GM18520 (cell line): Measurements from ENCODE around the gene MICA.
"Not testable (repeated sequence)": the region's sequence is repeated elsewhere in the genome, so short reads cannot be mapped to it uniquely, and the experiment has no call there.

Source experiments
- ATAC-seq: cut with Tn5 transposase; IDR thresholded peaks from one replicate; pipeline ENCODE4 v1.9.1; 2021; ENCODE audit not compliant: unreplicated experiment

Gene MICA

GRCh38 chr6:31381666-31382065 is 21.7 kb upstream of the MICA start:
- ATAC-seq = no peak

GRCh38 chr6:31383149-31383548 is 20.2 kb upstream of the MICA start:
- no peak for ATAC-seq

- no peak for ATAC-seq
Measured at GRCh38 chr6:31385041-31385440, 18.4 kb upstream of the MICA start.

GRCh38 chr6:31386099-31386498 is 17.3 kb upstream of the MICA start:
- ATAC-seq = no peak

GRCh38 chr6:31386977-31387376 is 16.4 kb upstream of the MICA start:
- ATAC-seq = no peak

- ATAC-seq = not testable (repeated sequence)
Measured at GRCh38 chr6:31388916-31389801, 14.2 kb upstream of the MICA start.

- ATAC-seq = not testable (repeated sequence)
Measured at GRCh38 chr6:31389802-31390132, 13.6 kb upstream of the MICA start.

GRCh38 chr6:31393932-31394331 is 9.5 kb upstream of the MICA start:
- no peak for ATAC-seq

- ATAC-seq = no peak
Measured at GRCh38 chr6:31394381-31394780, 9.0 kb upstream of the MICA start.

- no peak for ATAC-seq
Measured at GRCh38 chr6:31395832-31396231, 7.6 kb upstream of the MICA start.

GRCh38 chr6:31396422-31397152 is 6.8 kb upstream of the MICA start:
- ATAC-seq = no peak

GRCh38 chr6:31397153-31397499 is 6.3 kb upstream of the MICA start:
- not testable (repeated sequence) for ATAC-seq

- no peak for ATAC-seq
Measured at GRCh38 chr6:31397901-31398525, 5.4 kb upstream of the MICA start.

GRCh38 chr6:31399589-31400466 is 3.6 kb upstream of the MICA start:
- ATAC-seq = no peak

GRCh38 chr6:31400467-31401289 is 2.7 kb upstream of the MICA start:
- no peak for ATAC-seq

- no peak for ATAC-seq
Measured at GRCh38 chr6:31401403-31401802, 2.0 kb upstream of the MICA start.

GRCh38 chr6:31402324-31403282 is 792 bp upstream of the MICA start:
- no peak for ATAC-seq

GRCh38 chr6:31404061-31404364 is 618 bp downstream of the MICA start:
- not testable (repeated sequence) for ATAC-seq

GRCh38 chr6:31405996-31406395 is 2.6 kb downstream of the MICA start:
- ATAC-seq = no peak
